Heart left ventricle (tissue), 13 donors: ENCODE data around the gene CCN2.

Source experiments
- POLR2A ChIP-seq, 2 donors: fragments of 450-650 bp; IDR thresholded peaks; one replicate each; pipeline ENCODE4 v1.6.1; 2017; ENCODE audit warnings: antibody characterized with exemption in 2 of 2, mild to moderate bottlenecking in 2 of 2, moderate library complexity in 2 of 2
- TF ChIP-seq, protein P1 (sequence below), 12 donors: fragments of 200-600 bp; sonication (generic) in 4 of 12; IDR thresholded peaks; one replicate each; pipeline versions ENCODE4 v1.5.0 to v1.8.0; 2018 to 2022; ENCODE audit warnings: antibody characterized with exemption in 12 of 12, mild to moderate bottlenecking in 5 of 12
- donor health status: ischemic (EF 13 %, LVEDD 7.1; RV severe dilation, severe dysfunction).
- donor health status: DM: no; HTN: yes; CAD: no.
- donor health status: DM: no; HTN: no; CAD: no.
- donor health status: ischemic (EF 25% LVEDD 6.9; RV normal size, moderate dysfunction).
- donor health status: ischemic (EF 25% LVEDD 5.7; RV mildly dilated, moderate dysfunction).
- donor health status: ischemic (EF 35%, LVEDD 5.7; RV mildly dilated, moderate dysfunction).
- donor health status: nonischemic (EF 11% LVEDD 7.7; RV severe dilation, severe dysfunction).
- donor health status: DM: yes; HTN: yes; CAD: no.
- donor health status: PGD.
- donor health status: ischemic (EF 29% LVEDD 5.4; RV normal size, mild dysfunction).
- donor health status: nonischemic (EF 23%, LVEDD 6.1; RV moderate dilation, normal function).

DNA sequence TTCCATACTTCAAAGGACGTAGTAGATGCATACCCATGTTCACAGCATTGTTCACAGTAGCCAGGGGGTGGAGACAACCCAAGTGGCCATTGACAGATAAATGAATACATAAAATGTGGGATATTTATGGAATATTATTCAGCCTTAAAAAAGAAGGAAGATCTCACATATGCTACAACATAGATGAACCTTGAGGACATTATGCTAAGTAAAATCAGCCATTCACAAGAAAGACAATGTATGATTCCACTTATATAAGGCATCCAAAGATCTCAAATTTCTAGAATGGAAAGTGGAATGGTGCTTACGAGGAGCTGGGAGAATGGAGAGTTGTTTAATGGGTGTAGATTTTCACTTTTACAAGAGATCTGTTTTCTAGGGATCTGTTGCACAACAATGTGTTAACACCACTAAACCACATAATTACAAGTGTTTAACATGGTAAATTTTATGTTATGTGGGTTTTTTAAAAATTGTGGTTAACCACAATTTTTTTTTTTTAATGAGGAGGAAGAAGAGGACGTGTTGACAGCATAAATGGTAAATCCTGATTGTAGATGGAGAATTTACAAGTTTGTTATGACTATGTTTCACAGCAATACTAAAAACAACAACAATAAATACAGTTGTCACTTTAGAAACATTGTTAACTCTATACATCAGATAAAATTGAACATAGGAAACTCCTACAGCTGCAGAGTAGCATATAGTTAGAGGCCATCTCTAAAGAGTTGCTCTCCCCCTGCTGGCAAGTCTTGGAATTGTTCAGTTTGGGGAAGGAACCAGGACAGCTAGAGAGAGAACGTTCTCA is 41.6 kb downstream of the CCN2 start:
- TF ChIP-seq POLR2A (IDR thresholded peaks at IDR 0.05) = no peak
- TF ChIP-seq, protein P1, sequence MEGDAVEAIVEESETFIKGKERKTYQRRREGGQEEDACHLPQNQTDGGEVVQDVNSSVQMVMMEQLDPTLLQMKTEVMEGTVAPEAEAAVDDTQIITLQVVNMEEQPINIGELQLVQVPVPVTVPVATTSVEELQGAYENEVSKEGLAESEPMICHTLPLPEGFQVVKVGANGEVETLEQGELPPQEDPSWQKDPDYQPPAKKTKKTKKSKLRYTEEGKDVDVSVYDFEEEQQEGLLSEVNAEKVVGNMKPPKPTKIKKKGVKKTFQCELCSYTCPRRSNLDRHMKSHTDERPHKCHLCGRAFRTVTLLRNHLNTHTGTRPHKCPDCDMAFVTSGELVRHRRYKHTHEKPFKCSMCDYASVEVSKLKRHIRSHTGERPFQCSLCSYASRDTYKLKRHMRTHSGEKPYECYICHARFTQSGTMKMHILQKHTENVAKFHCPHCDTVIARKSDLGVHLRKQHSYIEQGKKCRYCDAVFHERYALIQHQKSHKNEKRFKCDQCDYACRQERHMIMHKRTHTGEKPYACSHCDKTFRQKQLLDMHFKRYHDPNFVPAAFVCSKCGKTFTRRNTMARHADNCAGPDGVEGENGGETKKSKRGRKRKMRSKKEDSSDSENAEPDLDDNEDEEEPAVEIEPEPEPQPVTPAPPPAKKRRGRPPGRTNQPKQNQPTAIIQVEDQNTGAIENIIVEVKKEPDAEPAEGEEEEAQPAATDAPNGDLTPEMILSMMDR (IDR thresholded peaks at IDR 0.05) = peak; percentile 76 to 92 (median 87)
